ENCODE results near the gene SEC24D.

The SEC24D gene

DNA sequence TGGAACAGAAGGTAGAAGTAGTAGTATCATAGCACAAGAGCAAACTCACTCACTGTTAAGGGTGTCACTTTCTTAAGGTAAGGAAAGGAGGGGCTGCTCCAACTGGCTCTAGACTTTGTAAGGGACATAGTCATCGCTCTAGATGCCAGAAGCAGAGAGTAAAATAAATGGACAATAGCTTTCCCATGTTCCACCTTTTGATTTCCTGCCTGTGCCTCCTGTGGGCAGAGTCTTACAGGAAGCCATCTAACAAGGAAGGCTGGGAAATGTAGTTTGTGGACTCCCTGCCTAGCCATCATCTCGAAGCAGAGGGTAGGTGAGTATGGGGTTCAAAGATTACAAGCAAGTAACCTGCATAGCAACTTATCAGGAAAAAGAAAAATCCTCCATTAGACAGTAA, 152.4 kb downstream of the SEC24D start:
- Mint-ChIP-seq H3K27ac (ENCODE audit: low read depth) (no peak overlapping the region), H3K4me1 (peaks cover 18% of the 10 kb centered on the region), H3K9me3 (no peaks in the 10 kb centered on the region), H3K4me3 (no peak overlapping the region), H3K36me3 (ENCODE audit: insufficient read depth) (peaks cover 13% of the 10 kb centered on the region), H3K27me3 (no peaks in the 10 kb centered on the region)
- DNase-seq (ENCODE audit: low spot score in 2 of 2) (no peak), ATAC-seq (replicated peaks; ENCODE audit: extremely low read depth, poor library complexity, severe bottlenecking) (no peak)

DNA sequence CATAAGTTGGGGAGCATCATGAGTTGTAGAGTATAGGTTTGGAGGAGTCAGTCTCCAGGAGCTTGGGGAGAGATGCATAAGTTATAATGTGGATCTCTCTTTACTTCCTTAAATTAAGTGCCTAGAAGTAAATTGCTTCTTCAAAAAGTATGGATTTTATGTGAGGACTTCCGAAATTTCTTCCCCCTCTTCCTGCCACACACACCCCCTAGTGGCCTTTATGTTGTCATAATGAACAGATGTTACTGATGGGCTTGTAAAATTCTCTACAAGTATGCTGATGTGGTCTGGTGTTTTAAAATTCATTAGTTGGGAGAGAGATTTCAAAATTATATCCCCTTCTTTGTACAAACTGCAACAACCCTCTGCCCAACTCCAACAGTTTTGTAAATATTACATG, 153.0 kb downstream of the SEC24D start:
- ATAC-seq (replicated peaks; ENCODE audit: extremely low read depth, poor library complexity, severe bottlenecking) (no peak), DNase-seq (ENCODE audit: low spot score in 2 of 2) (no peak)
- Mint-ChIP-seq H3K9me3 (no peaks in the 10 kb centered on the region), H3K4me3 (no peak overlapping the region), H3K4me1 (peaks cover 18% of the 10 kb centered on the region), H3K27me3 (no peaks in the 10 kb centered on the region), H3K27ac (ENCODE audit: low read depth) (no peak overlapping the region), H3K36me3 (ENCODE audit: insufficient read depth) (peaks cover 14% of the 10 kb centered on the region)

DNA sequence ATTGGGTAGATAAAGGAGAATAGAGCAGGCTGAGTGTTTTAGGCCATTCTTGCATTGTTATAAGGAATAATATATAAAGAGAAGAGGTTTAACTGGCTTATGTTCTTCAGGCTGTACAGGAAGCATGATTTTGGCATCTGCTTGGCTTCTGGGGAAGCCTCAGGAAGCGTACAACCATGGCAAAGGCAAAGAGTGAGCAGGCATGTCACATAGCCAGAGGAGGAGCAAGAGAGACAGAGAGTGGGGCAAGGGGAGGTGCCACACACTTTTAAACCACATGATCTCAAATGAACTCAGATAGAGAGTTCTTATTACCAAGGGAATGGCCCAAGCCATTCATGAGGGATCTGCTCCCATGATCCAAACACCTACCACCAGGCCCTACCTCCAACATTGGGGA, 155.1 kb downstream of the SEC24D start:
- H3K36me3 Mint-ChIP-seq (ENCODE audit: insufficient read depth), result peaks cover 8% of the 10 kb centered on the region
- ATAC-seq (replicated peaks; ENCODE audit: extremely low read depth, poor library complexity, severe bottlenecking) (no peak), DNase-seq (ENCODE audit: low spot score in 2 of 2) (no peak)
- H3K9me3 Mint-ChIP-seq, result no peaks in the 10 kb centered on the region
- no peak overlapping the region for H3K27ac Mint-ChIP-seq (ENCODE audit: low read depth)
- H3K4me3 Mint-ChIP-seq, result no peak overlapping the region
- H3K27me3 Mint-ChIP-seq, result no peaks in the 10 kb centered on the region
- H3K4me1 Mint-ChIP-seq, result peaks cover 4% of the 10 kb centered on the region

DNA sequence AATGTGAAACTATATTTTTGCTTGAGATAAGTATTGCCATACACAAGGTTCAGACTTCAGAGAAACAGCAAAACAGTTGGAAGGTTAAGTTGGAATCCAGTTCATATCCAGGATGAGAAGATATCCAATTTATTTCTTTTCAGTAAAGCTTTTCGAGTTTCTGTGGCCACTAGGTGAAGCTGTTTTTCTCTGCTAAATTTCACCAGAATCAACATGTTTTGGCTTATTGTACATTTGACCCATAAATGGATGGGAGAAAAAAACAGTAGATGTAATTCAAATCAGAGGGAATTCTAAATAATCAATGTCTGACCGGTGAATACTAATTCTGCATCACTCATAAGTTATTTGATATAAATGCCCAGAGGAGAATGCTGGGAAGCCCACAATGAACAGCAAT, 159.8 kb downstream of the SEC24D start:
- ATAC-seq (replicated peaks; ENCODE audit: extremely low read depth, poor library complexity, severe bottlenecking) (no peak), DNase-seq (ENCODE audit: low spot score in 2 of 2) (no peak)
- no peaks in the 10 kb centered on the region for H3K9me3 Mint-ChIP-seq
- H3K4me3 Mint-ChIP-seq, result no peak overlapping the region
- no peak overlapping the region for H3K27ac Mint-ChIP-seq (ENCODE audit: low read depth)
- H3K36me3 Mint-ChIP-seq (ENCODE audit: insufficient read depth), result peaks cover 4% of the 10 kb centered on the region
- H3K4me1 Mint-ChIP-seq, result no peaks in the 10 kb centered on the region
- no peaks in the 10 kb centered on the region for H3K27me3 Mint-ChIP-seq

All from central memory CD8-positive, alpha-beta T cell (primary cell).